Gastroesophageal sphincter (tissue), 3 donors: ENCODE results near the gene NEDD1.

ENCODE experiments used
- POLR2A ChIP-seq, 2 donors: fragments of 450-650 bp; IDR thresholded peaks; one replicate each; pipeline ENCODE4 v1.6.1; 2017; ENCODE audit warnings: antibody characterized with exemption in 2 of 2, mild to moderate bottlenecking in 2 of 2, moderate library complexity in 1 of 2
- TF ChIP-seq, protein P1 (sequence below), 4 experiments: fragments of 200-600 bp in 2 of 4; fragments of 450-650 bp in 2 of 4; sonication (generic) in 1 of 4; IDR thresholded peaks; one replicate each; pipeline ENCODE4 v1.5.1; 2017 to 2019; ENCODE audit warnings: antibody characterized with exemption in 4 of 4, mild to moderate bottlenecking in 2 of 4, moderate library complexity in 2 of 4

DNA sequence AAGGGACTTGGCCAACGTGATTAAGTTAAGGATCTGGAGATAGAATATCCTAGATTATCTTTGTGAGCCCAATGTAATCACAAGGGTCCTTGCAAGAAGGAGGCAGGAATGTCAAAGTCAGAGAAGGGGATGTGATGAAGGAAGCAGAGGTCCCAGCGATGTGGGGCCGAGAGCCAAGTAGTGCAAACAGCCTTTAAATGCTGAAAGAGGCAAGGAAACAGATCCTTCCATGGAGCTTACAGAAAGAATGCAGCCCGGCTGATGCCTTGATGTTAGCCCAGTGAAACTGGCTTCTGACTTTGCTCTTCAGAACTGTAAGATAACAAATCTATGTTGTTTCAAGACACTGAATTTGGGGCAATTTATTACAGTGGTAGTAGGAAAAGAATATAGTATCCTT, 74.9 kb downstream of the NEDD1 start:
- TF ChIP-seq, protein P1, sequence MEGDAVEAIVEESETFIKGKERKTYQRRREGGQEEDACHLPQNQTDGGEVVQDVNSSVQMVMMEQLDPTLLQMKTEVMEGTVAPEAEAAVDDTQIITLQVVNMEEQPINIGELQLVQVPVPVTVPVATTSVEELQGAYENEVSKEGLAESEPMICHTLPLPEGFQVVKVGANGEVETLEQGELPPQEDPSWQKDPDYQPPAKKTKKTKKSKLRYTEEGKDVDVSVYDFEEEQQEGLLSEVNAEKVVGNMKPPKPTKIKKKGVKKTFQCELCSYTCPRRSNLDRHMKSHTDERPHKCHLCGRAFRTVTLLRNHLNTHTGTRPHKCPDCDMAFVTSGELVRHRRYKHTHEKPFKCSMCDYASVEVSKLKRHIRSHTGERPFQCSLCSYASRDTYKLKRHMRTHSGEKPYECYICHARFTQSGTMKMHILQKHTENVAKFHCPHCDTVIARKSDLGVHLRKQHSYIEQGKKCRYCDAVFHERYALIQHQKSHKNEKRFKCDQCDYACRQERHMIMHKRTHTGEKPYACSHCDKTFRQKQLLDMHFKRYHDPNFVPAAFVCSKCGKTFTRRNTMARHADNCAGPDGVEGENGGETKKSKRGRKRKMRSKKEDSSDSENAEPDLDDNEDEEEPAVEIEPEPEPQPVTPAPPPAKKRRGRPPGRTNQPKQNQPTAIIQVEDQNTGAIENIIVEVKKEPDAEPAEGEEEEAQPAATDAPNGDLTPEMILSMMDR (IDR thresholded peaks at IDR 0.05) = no peak
- TF ChIP-seq POLR2A (IDR thresholded peaks at IDR 0.05) = no peak
